HG03432 (cell line): Measurements from ENCODE around the gene DNAI1.

ENCODE experiments used
- ATAC-seq: cut with Tn5 transposase; IDR thresholded peaks from one replicate; pipeline ENCODE4 v1.9.1; 2021; ENCODE audit warnings: mild to moderate bottlenecking, moderate library complexity; ENCODE audit not compliant: unreplicated experiment

The DNAI1 gene

GRCh38 chr9:34510497-34511468, 52.2 kb downstream of the DNAI1 start:
- ATAC-seq = no peak

- no peak for ATAC-seq
Observed at GRCh38 chr9:34512131-34513078, 53.8 kb downstream of the DNAI1 start.

- no peak for ATAC-seq
Observed at GRCh38 chr9:34513567-34514214, 55.1 kb downstream of the DNAI1 start.

GRCh38 chr9:34514401-34514800, 55.8 kb downstream of the DNAI1 start:
- ATAC-seq = no peak

GRCh38 chr9:34514816-34515215, 56.2 kb downstream of the DNAI1 start:
- no peak for ATAC-seq

GRCh38 chr9:34515959-34516358, 57.4 kb downstream of the DNAI1 start:
- no peak for ATAC-seq

- ATAC-seq = no peak
Observed at GRCh38 chr9:34517185-34517584, 58.6 kb downstream of the DNAI1 start.

- ATAC-seq = no peak
Observed at GRCh38 chr9:34518110-34518616, 59.6 kb downstream of the DNAI1 start.

GRCh38 chr9:34518896-34519295, 60.3 kb downstream of the DNAI1 start:
- no peak for ATAC-seq

GRCh38 chr9:34519321-34520020, 60.9 kb downstream of the DNAI1 start:
- ATAC-seq = no peak

- ATAC-seq = no peak
Observed at GRCh38 chr9:34520096-34520495, 61.5 kb downstream of the DNAI1 start.

GRCh38 chr9:34520505-34521385, 62.1 kb downstream of the DNAI1 start:
- no peak for ATAC-seq

GRCh38 chr9:34521406-34522045, 62.9 kb downstream of the DNAI1 start:
- no peak for ATAC-seq

GRCh38 chr9:34522091-34522887, 63.7 kb downstream of the DNAI1 start:
- no peak for ATAC-seq

GRCh38 chr9:34522971-34523797, 64.6 kb downstream of the DNAI1 start, which contains the start of gene ENHO:
Gene ENHO (minus strand): TSS chr9:34522990. CDS start chr9:34521695, 1,295 bp downstream.
- peak; percentile 90 for ATAC-seq

GRCh38 chr9:34524349-34524748, 65.7 kb downstream of the DNAI1 start:
- ATAC-seq = no peak

GRCh38 chr9:34526026-34526425, 67.4 kb downstream of the DNAI1 start:
- ATAC-seq = no peak
